GM21576 (cell line): ENCODE results near the gene IL27RA.
"Not testable (repeated sequence)": the region's sequence is repeated elsewhere in the genome, so short reads cannot be mapped to it uniquely, and the experiment has no call there.

Source experiments
- ATAC-seq: cut with Tn5 transposase; IDR thresholded peaks from one replicate; pipeline ENCODE4 v1.9.1; 2021; ENCODE audit warnings: mild to moderate bottlenecking, moderate library complexity; ENCODE audit not compliant: unreplicated experiment

The IL27RA gene

DNA sequence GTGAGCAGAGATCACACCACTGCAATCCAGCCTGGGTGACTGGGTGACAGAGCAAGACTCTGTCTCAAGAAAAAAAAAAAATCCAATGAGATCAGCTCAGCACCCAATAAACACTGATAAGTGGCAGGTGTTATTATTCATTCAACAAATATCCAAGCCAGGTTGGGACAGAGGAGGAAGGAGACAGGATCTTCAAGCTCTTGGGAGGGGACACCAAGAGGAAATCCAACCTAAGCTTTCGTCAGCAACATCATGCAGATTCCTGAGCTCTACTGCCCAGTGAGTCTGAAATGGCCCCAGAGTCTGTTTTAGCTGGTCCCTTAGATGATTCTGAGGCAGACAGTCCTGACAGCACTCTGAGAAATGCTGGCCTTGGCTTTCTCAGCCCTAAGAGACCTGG is 33.1 kb upstream of the IL27RA start:
- ATAC-seq: no peak

DNA sequence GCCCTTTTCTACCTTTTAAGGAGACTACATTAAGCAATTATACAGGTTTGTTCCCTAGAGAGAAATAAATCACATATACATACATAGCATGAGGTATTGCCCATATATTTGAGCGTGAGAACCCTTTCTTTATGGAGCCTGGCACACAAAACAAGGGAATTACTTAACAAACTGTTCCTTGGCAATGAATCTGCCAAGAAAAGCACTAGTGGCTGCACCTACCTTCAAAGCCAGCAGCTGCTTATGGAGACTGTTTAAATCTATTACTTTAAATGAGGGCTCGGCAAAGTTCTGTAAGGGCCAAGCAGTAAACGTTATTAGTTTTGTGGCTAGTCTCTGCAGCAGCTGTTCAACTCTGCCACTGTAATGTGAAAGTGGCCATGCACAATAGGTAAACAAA is 32.5 kb upstream of the IL27RA start:
- no peak for ATAC-seq

DNA sequence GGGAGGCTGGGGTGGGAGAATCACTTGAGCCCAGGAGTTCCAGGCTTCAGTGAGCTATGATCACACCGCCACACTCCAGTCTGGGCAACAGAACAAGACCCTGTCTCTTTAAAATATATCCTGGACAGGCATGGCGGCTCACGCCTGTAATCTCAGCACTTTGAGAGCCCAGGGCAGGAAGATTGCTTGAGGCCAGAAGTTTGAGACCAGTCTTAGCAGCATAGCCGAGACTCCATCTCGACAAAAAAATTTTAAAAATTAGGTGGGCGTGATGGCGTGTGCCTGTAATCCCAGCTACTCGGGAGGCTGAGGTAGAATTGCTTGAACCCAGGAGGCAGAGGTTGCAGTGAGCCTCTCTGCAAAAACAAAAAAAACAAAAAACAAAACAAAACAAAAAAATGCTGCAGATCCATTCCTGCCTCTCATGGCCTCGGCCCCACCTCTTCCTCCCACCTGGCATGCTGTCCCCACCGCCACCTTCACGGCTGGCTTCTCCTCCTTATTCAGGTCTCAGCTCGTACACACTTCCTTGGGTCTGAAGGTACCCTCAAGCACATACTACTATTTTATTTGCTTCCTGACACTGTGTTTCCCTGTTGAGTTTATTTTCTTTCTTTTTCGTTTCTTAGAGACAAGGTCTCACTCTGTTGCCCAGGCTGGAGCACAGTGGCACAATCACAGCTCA is 30.7 kb upstream of the IL27RA start:
- no peak for ATAC-seq

DNA sequence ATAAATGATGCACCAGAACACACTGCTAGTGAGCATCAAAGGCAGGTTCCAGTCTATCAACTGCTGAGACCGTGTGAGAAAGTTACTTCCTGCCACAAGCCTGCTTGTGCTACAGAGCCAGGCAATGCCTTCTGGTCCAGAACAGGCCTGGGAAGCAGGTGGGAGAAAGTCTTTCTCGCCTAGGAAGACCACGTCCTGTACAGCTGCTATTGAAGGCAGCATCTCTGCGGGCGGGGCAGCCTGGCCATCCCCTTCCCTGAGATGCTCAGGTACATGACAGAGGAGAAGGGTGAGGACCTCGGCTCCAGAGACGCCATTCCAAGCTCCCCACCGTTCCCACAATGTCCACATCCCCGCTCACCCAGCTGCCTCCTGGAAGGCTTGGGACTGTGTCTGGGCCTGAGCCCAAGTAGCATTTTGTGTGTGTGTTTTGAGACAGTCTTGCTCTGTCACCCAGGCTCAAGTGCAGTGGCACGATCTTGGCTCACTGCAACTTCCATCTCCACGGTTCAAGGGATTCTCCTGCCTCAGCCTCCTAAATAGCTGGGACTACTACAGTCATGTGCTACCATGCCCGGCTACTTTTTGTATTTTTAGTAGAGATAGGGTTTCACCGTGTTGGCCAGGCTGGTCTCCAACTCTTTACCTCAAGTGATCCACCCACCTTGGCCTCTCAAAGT is 28.9 kb upstream of the IL27RA start:
- ATAC-seq: no peak

DNA sequence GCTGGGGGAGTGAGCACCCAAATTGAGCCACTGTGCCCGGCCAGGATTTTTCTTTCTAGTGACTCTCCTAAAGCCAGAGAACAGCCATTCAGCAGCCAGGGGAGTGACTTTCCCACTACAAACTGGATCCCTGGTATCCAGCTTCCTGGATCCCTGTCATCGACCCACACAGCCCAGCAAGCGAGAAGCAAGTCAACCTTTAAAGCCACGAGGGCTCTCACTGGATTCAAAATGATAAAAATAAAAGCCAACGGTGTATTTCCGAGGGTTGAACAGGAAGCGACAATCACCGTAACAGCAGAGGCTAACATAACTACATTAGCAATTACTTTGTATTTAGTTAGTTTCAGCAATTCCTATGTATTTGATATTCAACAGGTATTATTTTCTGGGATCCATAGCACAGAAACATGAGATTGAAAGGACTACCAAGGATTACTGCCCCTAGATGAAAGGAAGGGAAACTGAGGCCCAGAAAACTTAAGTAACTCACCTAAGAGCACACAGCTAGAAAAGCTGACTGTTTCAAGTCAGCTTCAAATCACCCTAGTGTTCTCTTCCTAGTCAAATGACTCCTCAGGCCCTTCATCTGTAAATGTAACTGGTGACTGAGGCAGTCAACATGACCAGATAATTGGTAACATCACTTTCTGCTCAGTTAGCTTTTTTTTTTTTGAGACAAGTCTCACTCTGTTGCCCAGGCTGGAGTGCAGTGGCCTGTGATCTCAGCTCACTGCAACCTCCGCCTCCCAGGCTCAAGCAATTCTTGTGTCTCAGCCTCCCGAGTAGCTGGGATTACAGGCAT is 28.1 kb upstream of the IL27RA start:
- no peak for ATAC-seq

DNA sequence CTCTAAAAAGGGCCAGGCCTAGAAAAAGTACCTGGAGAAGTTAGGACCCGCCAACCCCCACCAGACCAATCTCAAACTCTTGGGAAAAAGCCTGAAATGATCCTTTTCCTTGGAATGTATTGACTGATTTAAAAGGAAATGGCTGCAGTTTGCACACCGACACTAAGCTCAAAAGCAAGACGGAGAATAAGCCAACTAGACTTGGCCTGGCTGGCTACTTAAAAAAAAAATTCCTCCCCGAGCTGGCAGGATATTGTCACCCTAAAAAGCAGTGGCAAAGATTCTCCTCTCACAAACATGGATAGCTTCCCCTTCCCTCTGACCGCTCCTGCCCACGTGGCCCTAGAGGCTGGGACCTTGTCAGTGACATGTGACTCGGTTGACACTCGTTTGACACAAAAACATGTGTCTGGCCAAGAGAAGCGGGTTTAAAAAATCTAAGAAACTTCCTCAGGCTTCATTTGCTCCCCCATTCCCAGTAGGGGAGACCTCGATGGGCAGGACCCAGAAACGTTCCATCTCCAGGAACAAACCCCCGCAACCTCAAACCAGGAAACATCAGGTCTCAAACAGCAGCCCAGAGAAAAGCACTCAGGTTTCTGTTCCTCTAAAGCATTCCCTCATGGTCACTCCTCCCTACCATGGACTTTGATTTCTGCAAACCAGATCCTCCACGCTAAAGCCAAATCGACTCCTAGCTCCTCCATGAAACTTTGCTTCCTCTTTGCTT is 26.8 kb upstream of the IL27RA start:
- ATAC-seq: no peak

DNA sequence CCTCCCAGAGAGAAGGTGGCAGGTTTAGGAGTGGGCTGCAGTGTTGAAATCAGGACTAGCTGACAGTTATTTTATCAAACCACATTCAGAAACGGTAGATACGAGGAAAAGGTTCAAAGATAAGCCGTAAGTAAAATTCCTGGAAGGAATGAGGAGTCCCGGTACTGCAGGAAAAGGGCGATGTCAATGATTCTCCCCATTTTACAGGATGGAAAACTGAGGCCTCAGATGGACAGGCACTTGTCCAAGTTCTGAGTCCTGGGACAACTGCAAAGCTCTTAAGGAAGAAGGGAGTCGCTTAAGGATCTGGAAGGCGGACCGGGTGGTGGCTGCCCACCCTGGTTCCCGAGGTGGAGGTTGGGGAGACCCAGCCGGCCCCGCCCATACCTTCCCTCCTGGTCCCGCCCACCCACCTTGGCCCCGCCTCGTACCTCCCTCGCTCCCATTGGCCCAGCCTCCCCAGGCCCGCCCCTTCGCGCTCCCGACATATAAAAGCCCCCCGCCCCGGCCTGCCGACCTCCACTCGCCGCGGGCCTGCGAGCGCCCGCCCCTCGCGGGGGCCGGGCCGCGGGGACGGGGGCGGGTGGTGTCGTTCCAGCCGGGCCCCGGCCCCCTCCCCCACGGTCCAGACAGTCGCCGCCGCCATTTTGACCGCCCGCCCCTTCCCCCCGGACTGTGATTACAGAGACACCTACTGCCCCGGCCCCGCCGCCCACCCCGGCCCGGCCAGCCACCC is 26.0 kb upstream of the IL27RA start:
- peak; percentile 28 for ATAC-seq

DNA sequence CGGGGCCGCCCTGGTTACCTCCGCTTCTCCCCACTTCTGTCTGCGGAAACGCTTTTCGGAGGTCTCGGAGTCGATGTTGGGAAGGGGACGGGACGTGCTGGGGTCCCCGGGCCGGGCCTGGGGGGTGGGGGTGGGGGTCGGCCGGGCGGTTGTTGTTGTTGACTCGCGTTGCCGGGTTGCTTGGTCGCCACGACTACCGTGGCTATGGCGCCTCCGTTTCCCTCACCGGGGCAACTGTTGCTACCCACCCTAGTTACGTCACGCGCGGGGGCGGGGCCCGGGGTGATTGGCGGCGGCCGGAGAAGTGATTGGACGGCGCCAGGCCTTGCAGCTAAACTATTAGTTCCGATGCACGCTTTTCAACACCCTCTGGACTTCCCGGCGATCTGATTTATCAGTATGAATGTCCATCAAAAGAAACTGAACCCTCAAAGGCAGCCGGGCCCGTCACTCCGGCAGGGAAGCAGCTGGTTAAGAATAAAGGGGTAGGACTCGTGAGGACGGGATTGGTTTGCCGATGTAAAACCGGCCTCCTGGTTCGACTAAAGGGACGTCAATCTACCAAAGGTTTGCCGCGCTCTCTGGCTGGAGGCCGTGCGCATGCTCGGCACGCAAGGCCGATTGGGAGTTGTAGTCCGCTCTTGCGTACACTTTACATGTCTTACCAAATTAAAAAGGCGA is 25.3 kb upstream of the IL27RA start, which contains the start of gene RFX1:
Gene RFX1, minus strand, starts transcription at position 236 of the 681 bp plus-strand sequence. CDS start 12,477 bp downstream, outside the sequence.
- ATAC-seq: peak; percentile 66

DNA sequence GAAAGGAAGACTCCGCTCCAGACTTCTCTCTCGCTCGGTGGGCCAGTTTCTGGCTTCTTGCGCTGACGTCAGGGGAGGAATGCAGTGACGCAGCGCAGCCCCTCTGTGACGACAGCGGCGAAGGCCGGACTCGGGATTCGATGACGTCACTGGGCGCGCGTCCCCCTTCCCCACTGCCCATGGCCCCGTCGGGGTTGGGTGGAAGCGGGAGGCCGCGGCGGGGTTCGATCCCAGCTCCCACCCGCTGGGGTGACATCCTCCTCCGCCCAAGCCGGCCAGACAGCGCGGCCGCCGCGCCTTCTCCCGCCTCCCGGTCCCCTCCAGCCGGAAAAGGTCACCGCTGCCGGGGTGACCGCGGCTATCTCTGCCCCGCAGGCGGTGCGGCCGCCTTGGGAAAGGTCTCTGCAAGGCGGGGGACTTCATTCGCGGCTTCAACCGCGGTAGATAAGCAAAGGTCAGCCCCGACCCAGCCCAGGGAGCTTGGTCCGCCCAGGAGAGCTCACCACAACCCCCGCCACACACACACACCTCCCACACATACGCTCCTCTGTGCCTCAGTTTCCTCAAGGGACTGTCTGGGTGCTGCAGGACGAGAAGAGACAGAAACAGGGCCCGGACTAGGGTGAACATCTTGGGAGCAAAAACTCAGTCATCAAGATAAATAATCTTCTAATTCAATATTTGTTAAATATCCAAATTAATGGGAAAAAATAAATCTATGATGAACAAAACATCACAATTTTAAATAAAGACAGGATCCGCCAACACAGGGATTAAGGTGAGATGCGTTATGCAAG is 24.6 kb upstream of the IL27RA start:
- ATAC-seq: peak; percentile 32

DNA sequence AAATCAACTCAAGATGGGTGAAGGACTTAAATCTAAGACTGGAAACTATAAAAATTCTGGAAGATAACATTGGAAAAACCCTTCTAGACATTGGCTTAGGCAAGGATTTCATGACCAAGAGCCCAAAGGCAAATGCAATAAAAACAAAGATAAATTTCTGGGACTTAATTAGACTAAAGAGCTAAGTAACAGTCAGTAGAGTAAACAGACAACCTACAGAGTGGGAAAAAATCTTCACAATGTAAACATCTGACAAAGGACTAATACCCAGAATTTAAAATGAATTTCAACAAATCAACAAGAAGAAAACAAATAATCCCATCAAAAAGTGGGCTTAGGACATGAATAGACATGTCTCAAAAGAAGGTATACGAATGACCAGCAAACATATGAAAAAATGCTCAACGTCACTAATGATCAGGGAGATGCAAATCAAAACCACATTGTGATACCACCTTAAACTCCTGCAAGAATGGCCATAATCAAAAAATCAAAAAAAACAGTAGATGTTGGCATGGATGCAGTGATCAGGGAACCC is 19.1 kb upstream of the IL27RA start:
- ATAC-seq: no peak

DNA sequence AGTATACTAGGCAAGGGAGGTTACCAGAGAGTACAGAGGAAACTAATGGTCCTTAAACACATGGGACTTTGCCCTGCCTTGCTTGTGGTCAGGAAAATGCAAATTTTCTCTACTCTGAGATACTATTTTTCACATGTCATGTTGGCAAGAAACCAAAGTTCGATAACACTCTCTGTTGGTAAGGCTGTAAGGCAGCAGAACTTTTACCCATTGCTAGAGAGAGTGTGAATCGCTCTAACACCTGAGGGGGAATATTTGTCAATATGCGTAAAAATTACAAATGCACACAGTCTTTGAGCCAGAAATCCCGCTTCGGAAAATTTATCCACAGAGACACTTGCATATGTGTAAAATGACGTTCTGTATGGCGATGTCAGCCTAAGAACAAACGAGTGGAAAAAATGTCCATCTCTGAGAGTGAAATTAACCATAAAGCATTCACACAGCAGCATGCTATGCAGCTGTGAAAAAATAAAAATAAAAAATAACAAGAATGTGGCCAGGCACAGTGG is 16.0 kb upstream of the IL27RA start:
- peak; percentile 78 for ATAC-seq

DNA sequence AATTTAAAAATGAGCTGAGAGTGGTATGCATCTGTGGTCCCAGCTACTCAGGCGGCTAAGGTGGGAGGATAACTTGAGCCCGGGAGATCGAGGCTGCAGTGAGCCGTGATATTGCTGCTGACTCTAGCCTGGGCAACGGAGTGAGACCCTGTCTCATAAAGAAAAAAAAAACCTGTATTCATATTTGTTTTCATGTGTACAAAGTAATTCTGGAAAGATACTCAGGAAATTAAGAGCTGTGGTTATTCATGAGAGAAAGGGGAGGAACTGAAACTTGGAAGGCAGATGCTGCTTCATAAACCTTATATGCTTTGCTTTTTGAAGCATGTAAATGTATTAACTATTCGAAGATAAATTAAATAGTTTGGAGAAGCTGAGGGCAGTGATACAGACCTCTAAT is 12.5 kb upstream of the IL27RA start:
- ATAC-seq: no peak

DNA sequence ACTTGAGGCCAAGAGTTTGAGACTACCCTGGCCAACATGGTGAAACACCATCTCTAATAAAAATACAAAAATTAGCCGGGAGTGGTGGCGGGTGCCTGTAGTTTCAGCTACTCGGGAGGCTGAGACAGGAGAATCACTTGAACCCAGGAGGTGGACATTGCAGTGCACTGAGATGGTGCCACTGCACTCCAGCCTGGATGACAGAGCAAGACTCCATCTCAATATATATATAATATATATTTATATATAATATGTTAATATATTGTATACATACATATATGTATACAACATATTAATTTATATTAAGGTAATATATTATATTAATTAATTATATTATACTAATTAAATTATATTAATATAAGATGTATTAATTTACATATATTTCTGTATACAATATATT is 11.8 kb upstream of the IL27RA start:
- ATAC-seq: not testable (repeated sequence)

DNA sequence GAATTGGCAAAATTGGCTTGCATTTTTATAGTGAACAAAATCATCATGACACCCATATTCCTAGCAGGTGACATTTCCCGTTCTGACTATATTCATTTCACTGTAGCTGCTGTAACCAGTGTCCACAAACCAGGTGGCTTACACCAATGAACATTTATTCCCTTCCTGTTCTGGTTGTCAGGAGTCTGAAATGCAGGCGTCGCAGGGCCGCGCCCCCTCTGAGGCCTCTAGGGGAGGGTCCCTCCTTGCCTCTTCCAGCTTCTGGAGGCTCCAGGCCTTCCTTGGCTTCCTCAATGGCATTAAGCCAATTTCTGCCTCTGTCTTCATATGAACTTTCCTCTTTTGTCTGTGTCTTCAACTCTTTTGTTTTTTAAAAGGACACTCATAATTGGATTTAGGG is 10.1 kb upstream of the IL27RA start:
- no peak for ATAC-seq

DNA sequence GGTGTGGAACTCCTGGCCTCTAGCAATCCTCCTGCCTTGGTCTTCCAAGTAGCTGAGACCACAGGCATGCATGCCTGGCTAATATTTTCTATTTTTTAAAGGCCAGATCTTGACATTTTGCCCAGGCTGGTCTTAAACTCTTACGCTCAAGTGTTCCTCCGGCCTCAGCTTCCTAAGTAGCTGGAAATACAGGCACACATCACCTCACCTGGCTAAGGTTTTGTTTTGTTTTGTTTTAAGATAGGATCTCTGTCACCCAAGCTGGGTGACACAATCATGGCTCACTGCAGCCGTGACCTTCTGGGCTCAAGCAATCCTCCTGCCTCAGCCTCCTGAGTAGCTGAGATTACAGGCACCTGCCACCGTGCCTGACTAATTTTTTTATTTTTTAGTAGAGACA is 9.1 kb upstream of the IL27RA start:
- no peak for ATAC-seq

DNA sequence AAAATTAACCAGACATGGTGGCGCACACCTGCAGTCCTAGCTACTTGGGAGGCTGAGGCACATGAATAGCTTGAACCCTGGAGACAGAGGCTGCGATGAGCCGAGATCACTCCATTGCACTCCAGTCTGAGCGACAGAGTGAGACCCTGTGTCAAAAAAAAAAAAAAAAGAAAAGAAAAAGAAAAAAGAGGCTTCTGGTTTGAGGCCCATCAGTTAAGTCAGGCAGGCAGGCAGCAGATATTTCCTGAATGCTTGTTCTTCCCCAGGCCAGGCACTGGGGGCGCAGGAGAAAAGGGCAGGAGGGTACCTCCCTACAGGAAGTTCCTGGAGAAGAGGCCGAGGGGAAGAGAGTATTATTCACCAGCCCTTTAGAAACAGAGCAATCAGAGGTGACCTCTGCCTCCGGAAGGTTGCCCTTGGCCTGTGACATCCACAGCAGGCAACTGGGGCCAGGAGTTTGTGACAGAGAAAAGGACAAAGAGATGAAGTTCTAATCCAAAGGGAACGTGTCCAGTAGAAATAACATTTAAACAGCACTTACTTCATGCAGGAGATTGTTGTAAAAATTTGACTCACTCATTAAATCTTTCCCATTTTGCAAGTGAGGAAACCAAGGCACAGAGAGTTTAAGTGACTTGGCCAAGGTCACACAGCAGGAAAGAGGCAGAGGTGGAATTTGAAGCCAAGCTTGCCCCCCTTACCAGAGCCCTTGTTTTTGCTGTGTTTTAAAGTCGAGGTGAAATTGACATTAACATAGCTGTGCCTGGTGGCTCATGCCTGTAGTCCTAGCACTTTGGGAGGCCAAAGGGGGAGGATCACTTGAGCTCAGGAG is 7.9 kb upstream of the IL27RA start:
- no peak for ATAC-seq

DNA sequence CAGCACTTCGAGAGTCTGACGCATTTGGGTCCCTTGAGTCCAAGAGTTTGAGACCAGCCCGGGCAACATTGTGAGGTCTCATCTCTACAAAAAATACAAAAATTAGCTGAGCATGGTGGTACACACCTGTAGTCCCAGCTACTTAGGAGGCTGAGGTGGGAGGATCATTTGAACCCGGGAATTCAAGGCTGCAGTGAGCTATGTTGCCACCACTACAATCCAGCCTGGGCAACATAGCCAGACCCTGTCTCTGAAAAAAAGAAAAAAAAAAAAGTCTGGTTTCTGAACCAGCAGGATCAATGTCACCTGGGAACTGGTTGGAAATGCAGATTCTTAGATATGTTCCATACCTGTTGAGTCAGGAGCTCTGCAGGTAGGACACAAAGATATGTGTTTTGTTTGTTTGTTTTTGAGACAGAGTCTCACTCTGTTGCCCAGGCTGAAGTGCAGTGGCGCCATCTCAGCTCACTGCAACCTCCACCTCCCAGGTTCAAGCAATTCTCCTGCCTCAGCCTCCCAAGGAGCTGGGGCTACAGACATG is 4.8 kb upstream of the IL27RA start:
- not testable (repeated sequence) for ATAC-seq
